GM12878 (cell line): Measurements from ENCODE around the gene PKNOX1. TPM values are rescaled to one million over a fixed set of nuclear protein-coding genes. Genes with fewer than 3 reads are reported as not detected.
"Not testable (repeated sequence)": the region's sequence is repeated elsewhere in the genome, so short reads cannot be mapped to it uniquely, and the experiment has no call there.

Experiments used
- ATAC-seq: fragments of 200-7000 bp; cut with Tn5 transposase; 3 replicates; pipeline ENCODE4 v1.9.1; 2020; ENCODE audit warnings: mild to moderate bottlenecking, moderate library complexity
- BruUV-seq: library from RNA; stranded (reverse); fragments of 400-500 nt; replicated peaks from 2 replicates; lab custom pipeline; 2021; lab: Mats Ljungman, UMichigan
- CTCF ChIA-PET: fragments of 300-600 bp; sonication (Branson Sonifier 250); formaldehyde crosslinking; extraction: SDS; loops from one replicate; lab custom pipeline; 2021; ENCODE audit warnings: inconsistent platforms; lab: Yijun Ruan, JAX
- POLR2A ChIA-PET: fragments of 350-600 bp; formaldehyde crosslinking; extraction: SDS; loops from one replicate; lab custom pipeline; 2021; ENCODE audit warnings: inconsistent platforms; lab: Charles Lee
- RAD21 ChIA-PET: fragments of 300-600 bp; sonication (Branson Sonifier 250); formaldehyde crosslinking; loops from one replicate; lab custom pipeline; 2023; ENCODE audit warnings: antibody characterized with exemption; ENCODE audit not compliant: unreplicated experiment; lab: Charles Lee
- SMC1A ChIA-PET: fragments of 300-600 bp; sonication (Branson Sonifier 250); formaldehyde crosslinking; loops from one replicate; lab custom pipeline; 2023; ENCODE audit not compliant: unreplicated experiment, uncharacterized antibody; lab: Charles Lee
- DNase-seq: peaks from one replicate; pipeline ENCODE4 v3.0.0-alpha.2; 2011; ENCODE audit warnings: low read depth, low spot score
- FAIRE-seq: peaks from 3 replicates; lab custom pipeline; 2011; peaks lifted over from hg19 to GRCh38; lab: Jason Lieb, UNC
- H2AFZ ChIP-seq: 2 replicates; pipeline ENCODE4 v1.6.0; 2011; ENCODE audit warnings: low read depth, low read length, control low read depth; ENCODE audit not compliant: control insufficient read depth
- H3K27ac ChIP-seq: 2 replicates; pipeline ENCODE4 v1.5.1; 2011; ENCODE audit warnings: control low read depth; ENCODE audit not compliant: control insufficient read depth, insufficient read depth
- H3K27me3 ChIP-seq, 2 experiments: replicated peaks in 1 of 2; 2 replicates each; pipeline versions ENCODE4 v1.6.0 to v1.6.1; 2011; ENCODE audit warnings: low read length in 1 of 2; ENCODE audit not compliant: control insufficient read depth in 2 of 2, insufficient read depth in 2 of 2
- H3K36me3 ChIP-seq, 2 experiments: 2 replicates each; pipeline ENCODE4 v1.5.1; 2011; ENCODE audit warnings: low read length in 1 of 2; ENCODE audit not compliant: control insufficient read depth in 2 of 2, insufficient read depth in 2 of 2
- H3K4me1 ChIP-seq: 2 replicates; pipeline ENCODE4 v1.6.1; 2011; ENCODE audit warnings: mild to moderate bottlenecking, low read length, moderate library complexity, mixed read lengths; ENCODE audit not compliant: control insufficient read depth, insufficient read depth
- H3K4me2 ChIP-seq: 2 replicates; pipeline ENCODE4 v1.6.0; 2011; ENCODE audit warnings: control low read depth; ENCODE audit not compliant: control insufficient read depth, insufficient read depth
- H3K4me3 ChIP-seq: fragments of 200-600 bp; sonication (generic); 2 replicates; pipeline ENCODE4 v1.5.1; 2016
- H3K79me2 ChIP-seq: 2 replicates; pipeline ENCODE4 v1.6.0; 2011; ENCODE audit warnings: low read length; ENCODE audit not compliant: control insufficient read depth, insufficient read depth
- H3K9ac ChIP-seq: 2 replicates; pipeline ENCODE4 v1.8.0; 2011; ENCODE audit warnings: low read length, control low read depth, mixed read lengths; ENCODE audit not compliant: control insufficient read depth, insufficient read depth
- H3K9me3 ChIP-seq: replicated peaks from 3 replicates; pipeline ENCODE4 v1.5.1; 2011; ENCODE audit warnings: mild to moderate bottlenecking, low read length; ENCODE audit not compliant: control insufficient read depth, insufficient read depth
- H4K20me1 ChIP-seq: 2 replicates; pipeline ENCODE4 v1.6.0; 2011; ENCODE audit not compliant: control insufficient read depth, insufficient read depth
- WGBS: methylation state at CpG from one replicate; pipeline ENCODE4 v1.1.6; 2016; ENCODE audit warnings: low lambda C conversion rate; ENCODE audit not compliant: insufficient replicate concordance, insufficient coverage; ENCODE audit errors: missing lambda C conversion rate; 5-methylcytosine and 5-hydroxymethylcytosine counted together
- in situ Hi-C: fragments of 300-500 bp; cut with MboI; formaldehyde crosslinking; loops from 9 replicates; pipeline ENCODE4 v1.14.3; 2018; ENCODE audit warnings: mixed read lengths
- intact Hi-C: fragments of 100-400 bp; cut with micrococcal nuclease; formaldehyde crosslinking; loops from one replicate; pipeline ENCODE4 v1.14.2; 2022; ENCODE audit not compliant: unreplicated experiment
- microRNA-seq: library from miRNA; unstranded; fragments of <30 nt; microRNA quantifications from one replicate; pipeline ENCODE4, GENCODE V29; 2018
- polyA plus RNA-seq, 11 experiments: library from polyadenylated mRNA; depleted of rRNA in 4 of 11; unstranded in 6 of 11; stranded (reverse) in 5 of 11; fragments of >200 nt; fragmentation: Nextera tagmentation in 4 of 11; fragmentation: Illumina TruSeq in 1 of 11; extraction: Ambion mirVana in 4 of 11; extraction: Trizol in 1 of 11; gene quantifications; 1 replicate in 1 of 11; 2 replicates in 10 of 11; pipeline versions ENCODE4 v1.2.1 to v1.2.3, GENCODE V29; 2011 to 2016; ENCODE audit warnings: inconsistent platforms in 2 of 11, missing spikeins in 2 of 11, low read depth in 1 of 11
- small RNA-seq: library from RNA; depleted of rRNA; stranded (forward); fragments of <200 nt; gene quantifications from one replicate; pipeline ENCODE3, GENCODE V24; 2014
- total RNA-seq, 4 experiments: library from RNA; depleted of rRNA in 3 of 4; stranded (reverse); fragments of >200 nt in 3 of 4; fragmentation: Illumina TruSeq in 1 of 4; extraction: Trizol in 1 of 4; gene quantifications; 2 replicates each; pipeline versions ENCODE4 v1.2.1 to v1.2.3, GENCODE V29; 2013 to 2021

PKNOX1 gene
- total and polyA plus RNA-seq, 10 of the 15 experiments (the other 5 are each of a cell fraction or from before 2014, with no cell fraction given) = 6.9 to 23.7 (median 13.2) TPM

DNA sequence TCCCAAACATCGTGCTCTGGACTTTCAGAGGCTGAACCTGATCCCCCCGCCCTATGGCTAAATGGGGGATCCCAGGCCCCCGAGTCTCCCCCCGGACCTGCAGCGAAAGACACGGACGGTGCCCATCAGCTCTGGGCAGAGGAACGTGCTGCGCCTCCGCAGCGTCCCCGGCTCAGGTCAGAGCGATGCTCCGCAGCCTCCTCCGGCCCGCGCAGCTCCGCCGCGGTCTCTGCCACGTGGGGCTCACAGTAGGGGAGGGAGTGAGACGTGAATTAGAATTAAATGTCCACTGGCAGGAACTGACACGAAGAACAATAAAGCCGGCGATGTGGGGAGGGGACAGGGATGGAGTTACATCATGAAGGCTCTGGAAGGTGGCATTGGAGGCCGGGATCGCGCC, 102.3 kb downstream of the PKNOX1 start:
- H3K9me3 ChIP-seq, in situ Hi-C loops, SMC1A ChIA-PET, H4K20me1 ChIP-seq, H3K9ac ChIP-seq, ATAC-seq, H3K4me1 ChIP-seq, FAIRE-seq, H2AFZ ChIP-seq, H3K27me3 ChIP-seq, H3K4me3 ChIP-seq, DNase-seq, H3K4me2 ChIP-seq, BruUV-seq, CTCF ChIA-PET, H3K79me2 ChIP-seq, H3K27ac ChIP-seq, H3K36me3 ChIP-seq, RAD21 ChIA-PET, POLR2A ChIA-PET, intact Hi-C loops: not testable (repeated sequence)
- no CpG with 5 or more reads among the region's 28 CpGs for WGBS

DNA sequence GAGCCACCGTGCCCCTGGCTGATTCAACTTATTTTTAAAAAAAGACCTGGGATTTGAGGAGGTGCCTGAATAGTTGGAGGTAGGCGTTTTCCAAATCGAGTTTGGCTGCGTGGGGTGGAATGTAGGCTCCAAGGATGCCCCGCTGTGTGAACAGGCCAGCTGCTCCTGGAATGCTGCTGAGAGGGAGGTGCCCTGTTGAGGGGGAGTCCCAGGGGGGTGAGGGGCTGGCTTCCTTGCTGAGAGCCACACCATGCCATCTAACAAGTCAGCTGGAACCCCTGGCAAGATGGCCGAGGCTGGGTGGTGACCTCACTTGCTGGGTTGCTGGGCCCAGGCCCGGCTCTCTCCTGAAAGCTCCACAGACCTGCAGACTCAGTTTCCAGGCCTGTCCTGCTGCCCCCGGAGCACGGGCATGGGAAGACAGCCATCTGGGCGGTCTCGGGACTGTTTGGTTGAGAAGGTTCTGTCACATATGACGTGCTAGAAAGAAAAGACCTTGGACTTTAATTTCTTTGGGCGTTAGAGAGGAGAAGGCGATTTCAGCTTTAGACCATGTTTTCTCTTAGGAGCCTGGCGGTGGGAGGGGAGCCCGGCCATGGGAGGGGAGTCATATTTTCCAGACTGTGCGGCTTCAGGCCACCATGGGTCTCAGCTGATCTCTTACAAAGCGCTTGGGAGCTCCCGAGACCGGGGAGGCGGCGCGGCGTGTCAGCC, 108.4 kb downstream of the PKNOX1 start:
- H3K9ac ChIP-seq, intact Hi-C loops, H3K27me3 ChIP-seq, DNase-seq, H3K27ac ChIP-seq, H3K4me2 ChIP-seq, H2AFZ ChIP-seq, H3K4me3 ChIP-seq, RAD21 ChIA-PET, ATAC-seq, SMC1A ChIA-PET, H3K4me1 ChIP-seq, H3K36me3 ChIP-seq, BruUV-seq, H4K20me1 ChIP-seq, H3K9me3 ChIP-seq, POLR2A ChIA-PET, CTCF ChIA-PET, H3K79me2 ChIP-seq, in situ Hi-C loops, FAIRE-seq: not testable (repeated sequence)
- WGBS = no CpG with 5 or more reads among the region's 24 CpGs

Small RNA genes lying within 50 kb of the gene (microRNA-seq; reads per million reads assigned to microRNA genes)
- not detected for gene MIR5692B

Small RNA genes lying within 50 kb of the gene (small RNA-seq; reads per million reads assigned to genes)
- not detected for gene MIR5692B

Other genes with a start within 250 kb of the PKNOX1 start
- 13.8 and 17.5 TPM in 2 replicates for gene WDR4, start 95.0 kb upstream of the PKNOX1 start, total RNA-seq (2014; rRNA removed)
- 15.2 and 17.1 TPM in 2 replicates for gene WDR4, start 95.0 kb upstream of the PKNOX1 start, total RNA-seq (2014; rRNA removed; fragmentation: Illumina TruSeq; extraction: Trizol)
- 39.4 and 41.3 TPM in 2 replicates for gene WDR4, start 95.0 kb upstream of the PKNOX1 start, total RNA-seq (2021)
- gene WDR4, start 95.0 kb upstream of the PKNOX1 start, polyA plus RNA-seq (2011; rRNA removed) = 8.8 and 14.1 TPM in 2 replicates
- gene WDR4, start 95.0 kb upstream of the PKNOX1 start, polyA plus RNA-seq (2014; fragmentation: Illumina TruSeq; extraction: Trizol) = 10.3 and 19.8 TPM in 2 replicates
- gene WDR4, start 95.0 kb upstream of the PKNOX1 start, polyA plus RNA-seq (2014; fragmentation: Nextera tagmentation; extraction: Ambion mirVana) = 1 to 10 TPM; 2.1 to 9.1 TPM
- gene WDR4, start 95.0 kb upstream of the PKNOX1 start, polyA plus RNA-seq (2014; rRNA removed) = 45.3 and 51.8 TPM in 2 replicates
- 10 to 100 TPM; 37.7 to 40.1 TPM for gene WDR4, start 95.0 kb upstream of the PKNOX1 start, polyA plus RNA-seq (2016; fragmentation: Nextera tagmentation; extraction: Ambion mirVana)
- 31.6 and 31.9 TPM in 2 replicates for gene NDUFV3, start 81.3 kb upstream of the PKNOX1 start, total RNA-seq (2014; rRNA removed)
- 32.7 and 34.2 TPM in 2 replicates for gene NDUFV3, start 81.3 kb upstream of the PKNOX1 start, total RNA-seq (2014; rRNA removed; fragmentation: Illumina TruSeq; extraction: Trizol)
- 27.7 and 28.4 TPM in 2 replicates for gene NDUFV3, start 81.3 kb upstream of the PKNOX1 start, total RNA-seq (2021)
- 10.6 and 13.4 TPM in 2 replicates for gene NDUFV3, start 81.3 kb upstream of the PKNOX1 start, polyA plus RNA-seq (2011; rRNA removed)
- 24.8 and 33.3 TPM in 2 replicates for gene NDUFV3, start 81.3 kb upstream of the PKNOX1 start, polyA plus RNA-seq (2014; fragmentation: Illumina TruSeq; extraction: Trizol)
- gene NDUFV3, start 81.3 kb upstream of the PKNOX1 start, polyA plus RNA-seq (2014; fragmentation: Nextera tagmentation; extraction: Ambion mirVana) = 1 to 10 TPM; 7.0 to 9.1 TPM
- gene NDUFV3, start 81.3 kb upstream of the PKNOX1 start, polyA plus RNA-seq (2014; rRNA removed) = 27.6 and 31.3 TPM in 2 replicates
- 10 to 100 TPM; 42.2 to 44.7 TPM for gene NDUFV3, start 81.3 kb upstream of the PKNOX1 start, polyA plus RNA-seq (2016; fragmentation: Nextera tagmentation; extraction: Ambion mirVana)
- gene ERVH48-1, start 48.9 kb upstream of the PKNOX1 start, total RNA-seq (2014; rRNA removed) = not detected in 2 replicates
- not detected in 2 replicates for gene ERVH48-1, start 48.9 kb upstream of the PKNOX1 start, total RNA-seq (2014; rRNA removed; fragmentation: Illumina TruSeq; extraction: Trizol)
- gene ERVH48-1, start 48.9 kb upstream of the PKNOX1 start, total RNA-seq (2021) = not detected in 2 replicates
- gene ERVH48-1, start 48.9 kb upstream of the PKNOX1 start, polyA plus RNA-seq (2011; rRNA removed) = not detected in 2 replicates
- gene ERVH48-1, start 48.9 kb upstream of the PKNOX1 start, polyA plus RNA-seq (2014; fragmentation: Illumina TruSeq; extraction: Trizol) = 0.03 TPM in 1 of 2 replicates, not detected in the other
- not detected for gene ERVH48-1, start 48.9 kb upstream of the PKNOX1 start, polyA plus RNA-seq (2014; fragmentation: Nextera tagmentation; extraction: Ambion mirVana)
- gene ERVH48-1, start 48.9 kb upstream of the PKNOX1 start, polyA plus RNA-seq (2014; rRNA removed) = not detected in 2 replicates
- gene ERVH48-1, start 48.9 kb upstream of the PKNOX1 start, polyA plus RNA-seq (2016; fragmentation: Nextera tagmentation; extraction: Ambion mirVana) = under 1 TPM; 0.13 to 0.30 TPM
- 2.2 and 2.9 TPM in 2 replicates for gene CBS, start 101.3 kb downstream of the PKNOX1 start, total RNA-seq (2014; rRNA removed)
- 0.69 and 1.0 TPM in 2 replicates for gene CBS, start 101.3 kb downstream of the PKNOX1 start, total RNA-seq (2014; rRNA removed; fragmentation: Illumina TruSeq; extraction: Trizol)
- gene CBS, start 101.3 kb downstream of the PKNOX1 start, total RNA-seq (2021) = 4.2 and 4.8 TPM in 2 replicates
- gene CBS, start 101.3 kb downstream of the PKNOX1 start, polyA plus RNA-seq (2011; rRNA removed) = 0.19 and 0.29 TPM in 2 replicates
- gene CBS, start 101.3 kb downstream of the PKNOX1 start, polyA plus RNA-seq (2014; fragmentation: Illumina TruSeq; extraction: Trizol) = 0.63 and 1.2 TPM in 2 replicates
- gene CBS, start 101.3 kb downstream of the PKNOX1 start, polyA plus RNA-seq (2014; fragmentation: Nextera tagmentation; extraction: Ambion mirVana) = under 1 TPM; 0.10 to 0.20 TPM
- gene CBS, start 101.3 kb downstream of the PKNOX1 start, polyA plus RNA-seq (2014; rRNA removed) = 2.1 and 3.5 TPM in 2 replicates
- 1 to 10 TPM; 4.0 to 4.4 TPM for gene CBS, start 101.3 kb downstream of the PKNOX1 start, polyA plus RNA-seq (2016; fragmentation: Nextera tagmentation; extraction: Ambion mirVana)
- gene U2AF1, start 133.0 kb downstream of the PKNOX1 start, total RNA-seq (2014; rRNA removed) = 30.3 and 38.4 TPM in 2 replicates
- 21.1 and 21.5 TPM in 2 replicates for gene U2AF1, start 133.0 kb downstream of the PKNOX1 start, total RNA-seq (2014; rRNA removed; fragmentation: Illumina TruSeq; extraction: Trizol)
- 8.6 and 14.4 TPM in 2 replicates for gene U2AF1, start 133.0 kb downstream of the PKNOX1 start, total RNA-seq (2021)
- 31.4 and 34.1 TPM in 2 replicates for gene U2AF1, start 133.0 kb downstream of the PKNOX1 start, polyA plus RNA-seq (2011; rRNA removed)
- 57.3 and 103 TPM in 2 replicates for gene U2AF1, start 133.0 kb downstream of the PKNOX1 start, polyA plus RNA-seq (2014; fragmentation: Illumina TruSeq; extraction: Trizol)
- 10 to 100 TPM; 48.4 to 71.7 TPM for gene U2AF1, start 133.0 kb downstream of the PKNOX1 start, polyA plus RNA-seq (2014; fragmentation: Nextera tagmentation; extraction: Ambion mirVana)
- 108 and 161 TPM in 2 replicates for gene U2AF1, start 133.0 kb downstream of the PKNOX1 start, polyA plus RNA-seq (2014; rRNA removed)
- gene U2AF1, start 133.0 kb downstream of the PKNOX1 start, polyA plus RNA-seq (2016; fragmentation: Nextera tagmentation; extraction: Ambion mirVana) = 100 to 1,000 TPM; 135 to 182 TPM
- not detected in 2 replicates for gene CRYAA, start 194.4 kb downstream of the PKNOX1 start, total RNA-seq (2014; rRNA removed)
- not detected in 2 replicates for gene CRYAA, start 194.4 kb downstream of the PKNOX1 start, total RNA-seq (2014; rRNA removed; fragmentation: Illumina TruSeq; extraction: Trizol)
- not detected in 2 replicates for gene CRYAA, start 194.4 kb downstream of the PKNOX1 start, total RNA-seq (2021)
- gene CRYAA, start 194.4 kb downstream of the PKNOX1 start, polyA plus RNA-seq (2011; rRNA removed) = not detected in 2 replicates
- gene CRYAA, start 194.4 kb downstream of the PKNOX1 start, polyA plus RNA-seq (2014; fragmentation: Illumina TruSeq; extraction: Trizol) = not detected in 2 replicates
- gene CRYAA, start 194.4 kb downstream of the PKNOX1 start, polyA plus RNA-seq (2014; fragmentation: Nextera tagmentation; extraction: Ambion mirVana) = not detected
- not detected in 2 replicates for gene CRYAA, start 194.4 kb downstream of the PKNOX1 start, polyA plus RNA-seq (2014; rRNA removed)
- not detected for gene CRYAA, start 194.4 kb downstream of the PKNOX1 start, polyA plus RNA-seq (2016; fragmentation: Nextera tagmentation; extraction: Ambion mirVana)